ENCODE data around the gene ALK.

The ALK gene

GRCh38 chr2:29796446-29796845, 124.9 kb downstream of the ALK start:
- DNase-seq (ENCODE audit: low read depth, low spot score) = no peak

DNA sequence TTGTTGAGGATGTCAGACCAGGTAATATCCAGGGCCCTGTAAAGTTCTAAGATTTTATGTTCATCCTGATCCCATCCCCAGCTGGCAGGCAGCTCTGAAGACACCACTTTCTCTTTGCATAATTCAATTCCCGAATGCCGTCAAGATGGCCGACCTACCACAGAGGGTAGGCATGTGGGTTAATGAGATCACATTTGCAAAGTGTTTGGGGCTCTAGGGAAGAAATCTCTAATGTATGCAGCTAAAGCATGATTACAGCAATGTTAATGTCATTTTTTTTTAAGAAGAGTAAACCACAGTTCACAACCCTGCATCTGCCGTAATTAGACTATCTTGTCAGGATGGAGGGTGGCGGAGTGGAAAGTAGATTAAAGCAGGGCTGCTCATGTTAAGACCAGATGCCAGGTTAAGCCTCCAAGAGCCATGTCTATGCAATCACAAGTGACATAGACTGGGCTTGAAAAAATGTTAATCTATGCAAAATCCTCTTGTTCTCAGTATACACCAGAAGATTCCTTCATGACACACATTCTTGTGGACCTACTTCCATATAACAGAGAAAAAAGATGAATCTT, 131.4 kb downstream of the ALK start:
- DNase-seq (ENCODE audit: low read depth, low spot score) = no peak

GRCh38 chr2:29787473-29788465, 133.6 kb downstream of the ALK start:
- DNase-seq (ENCODE audit: low read depth, low spot score) = no peak

GRCh38 chr2:29786361-29786760, 135.0 kb downstream of the ALK start:
- no peak for DNase-seq (ENCODE audit: low read depth, low spot score)

- no peak for DNase-seq (ENCODE audit: low read depth, low spot score)
Observed at GRCh38 chr2:29783666-29784065, 137.7 kb downstream of the ALK start.

GRCh38 chr2:29782549-29783458, 138.6 kb downstream of the ALK start:
- DNase-seq (ENCODE audit: low read depth, low spot score) = no peak

DNA sequence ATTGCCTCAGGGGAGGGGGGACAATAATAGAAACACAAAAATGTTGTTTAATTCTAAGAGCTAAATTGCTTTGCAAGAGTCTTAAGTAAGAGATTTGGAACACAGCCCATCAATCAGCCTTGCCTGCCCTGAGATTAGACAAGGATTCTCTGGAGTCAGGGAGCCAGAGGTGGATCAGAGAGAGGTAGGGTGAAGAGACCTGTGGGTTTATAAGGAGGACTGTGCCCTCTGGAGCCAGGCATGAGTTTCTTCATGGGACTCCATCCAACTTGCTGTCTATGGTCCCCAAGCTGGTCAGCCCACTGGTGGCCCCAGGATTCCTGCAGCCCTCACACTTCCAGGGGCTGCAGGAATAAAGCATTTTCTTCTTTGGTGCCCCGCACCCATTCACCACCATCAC, 139.3 kb downstream of the ALK start:
- DNase-seq (ENCODE audit: low read depth, low spot score) = no peak

DNA sequence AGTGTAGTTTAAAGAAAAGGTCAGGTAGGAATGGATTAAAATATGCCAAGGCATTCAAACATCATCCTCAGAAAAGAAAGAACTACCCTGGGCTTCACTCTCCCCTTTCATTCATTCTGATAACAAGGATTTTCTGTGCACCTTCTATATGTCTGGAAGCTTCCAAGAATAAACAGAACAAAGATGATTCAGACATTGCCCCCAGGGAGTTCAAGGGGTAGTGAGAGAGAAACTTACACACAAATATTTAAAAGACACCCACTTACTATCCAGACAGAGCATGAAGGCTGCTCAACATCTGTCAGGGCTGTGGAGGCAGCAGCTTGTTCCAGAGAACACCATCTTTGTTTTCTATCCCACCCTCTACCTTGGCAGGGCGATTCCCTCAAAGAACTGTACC, 140.5 kb downstream of the ALK start:
- no peak for DNase-seq (ENCODE audit: low read depth, low spot score)

DNA sequence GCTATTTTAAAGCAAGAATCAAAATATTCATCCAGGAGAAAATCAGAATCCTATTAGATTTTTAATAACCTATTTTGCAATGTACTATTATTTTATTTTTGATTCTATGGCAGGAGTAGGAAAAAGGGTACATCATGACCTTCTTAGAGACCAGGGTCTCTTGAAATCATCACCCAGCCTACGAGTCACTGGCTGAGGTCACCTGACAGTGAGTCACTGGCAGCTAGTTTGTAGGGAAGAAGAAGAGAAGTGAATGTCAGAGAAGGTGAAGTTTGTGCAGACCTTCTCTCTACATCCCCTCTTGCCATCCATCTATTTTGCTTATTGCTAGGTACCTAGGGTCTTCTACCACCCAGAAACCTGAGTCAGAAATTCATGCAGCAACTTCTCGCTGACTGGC, 144.2 kb downstream of the ALK start:
- DNase-seq (ENCODE audit: low read depth, low spot score) = no peak

GRCh38 chr2:29776406-29776805, 145.0 kb downstream of the ALK start:
- DNase-seq (ENCODE audit: low read depth, low spot score) = no peak

DNA sequence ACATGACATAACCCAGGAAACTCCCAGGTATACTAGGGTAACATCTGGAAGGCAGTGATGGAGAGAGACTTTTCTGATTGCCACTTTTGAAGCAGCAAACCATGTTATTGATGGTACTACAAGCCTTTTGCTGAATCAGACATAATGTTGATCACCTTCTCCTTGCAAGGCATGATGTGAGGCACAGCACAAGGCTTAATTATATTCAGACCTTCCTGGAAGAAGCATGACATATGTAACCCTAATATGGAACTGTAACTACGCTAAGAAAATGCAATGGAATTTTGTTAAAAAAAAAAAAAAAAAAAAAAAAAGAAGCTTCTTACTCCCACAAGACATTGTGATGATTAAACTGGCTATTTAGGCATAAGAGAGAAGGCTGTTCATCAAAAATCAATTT, 145.4 kb downstream of the ALK start:
- DNase-seq (ENCODE audit: low read depth, low spot score) = no peak

- no peak for DNase-seq (ENCODE audit: low read depth, low spot score)
Observed at GRCh38 chr2:29774624-29775023, 146.8 kb downstream of the ALK start.

DNA sequence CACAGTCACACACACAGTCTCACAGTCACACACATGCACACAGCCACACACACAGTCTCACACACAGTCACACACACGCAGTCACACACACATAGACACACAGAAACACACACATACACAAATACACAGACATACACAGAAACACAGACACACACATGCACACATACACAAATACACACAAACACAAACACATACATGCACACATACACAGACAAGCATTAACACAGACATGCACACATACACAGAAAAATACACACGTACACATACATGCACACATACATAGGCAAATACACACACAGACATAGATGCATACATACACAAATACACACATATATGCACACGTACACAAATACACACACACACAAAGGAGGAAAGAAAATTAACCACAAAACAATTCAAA, 150.5 kb downstream of the ALK start:
- DNase-seq (ENCODE audit: low read depth, low spot score) = no peak

DNA sequence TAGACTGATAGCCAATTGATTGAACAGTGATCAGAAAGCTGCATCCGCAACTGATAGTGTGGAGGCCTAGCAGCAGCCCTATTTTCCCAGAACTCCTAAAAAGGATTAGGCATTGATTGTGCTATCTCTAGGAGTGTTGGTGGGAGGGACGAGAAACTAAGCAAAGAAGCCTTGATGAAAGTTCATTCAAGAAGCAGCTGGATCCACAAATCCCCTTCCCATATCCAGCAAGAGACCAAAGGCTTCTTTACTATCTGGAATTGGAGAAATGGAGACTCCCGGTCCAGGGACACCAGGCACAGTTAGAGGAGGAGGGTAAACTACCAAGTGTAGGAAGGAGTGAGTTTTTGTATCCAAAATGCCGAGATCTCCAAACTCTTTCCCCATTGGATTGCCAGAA, 151.5 kb downstream of the ALK start:
- no peak for DNase-seq (ENCODE audit: low read depth, low spot score)

GRCh38 chr2:29767606-29768335, 153.6 kb downstream of the ALK start:
- no peak for DNase-seq (ENCODE audit: low read depth, low spot score)

GRCh38 chr2:29766191-29766590, 155.2 kb downstream of the ALK start:
- no peak for DNase-seq (ENCODE audit: low read depth, low spot score)

DNA sequence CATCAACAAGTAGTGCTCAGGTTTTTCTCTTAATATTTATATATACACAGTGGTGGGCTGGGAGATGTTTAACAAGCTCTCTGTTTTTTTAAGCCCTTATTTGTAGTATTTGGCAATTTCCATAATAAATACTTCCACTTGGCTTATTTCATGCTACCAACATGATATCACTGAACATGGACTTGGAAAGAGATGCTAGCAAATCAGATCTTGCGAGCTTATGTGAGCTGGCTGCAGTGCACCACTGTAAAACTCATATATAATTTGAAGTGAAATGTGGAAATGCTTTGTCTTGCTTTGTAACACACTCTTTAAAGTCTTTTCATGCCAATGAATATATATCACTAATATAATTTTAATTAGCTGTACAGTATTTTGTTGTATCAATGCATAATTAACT, 155.7 kb downstream of the ALK start:
- no peak for DNase-seq (ENCODE audit: low read depth, low spot score)

DNA sequence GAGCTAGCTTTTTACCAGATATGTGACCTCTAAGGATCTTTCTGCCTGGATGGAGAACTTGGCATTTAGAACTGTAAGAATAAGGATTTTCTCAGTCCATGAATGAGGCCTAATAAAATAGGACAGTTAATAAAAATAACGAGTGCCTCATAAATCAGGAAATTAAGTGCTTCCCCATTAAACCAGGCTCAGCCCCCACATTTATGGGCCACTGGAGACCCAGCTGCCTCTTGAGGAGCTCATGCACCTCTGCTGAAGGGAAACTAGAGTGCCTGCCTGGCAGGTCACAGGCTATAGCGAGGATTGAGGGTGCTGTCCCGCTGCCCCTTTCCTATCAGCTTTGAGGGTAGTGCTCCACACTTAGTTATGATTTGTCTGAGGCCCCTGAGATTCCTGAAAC, 158.0 kb downstream of the ALK start:
- DNase-seq (ENCODE audit: low read depth, low spot score) = no peak

DNA sequence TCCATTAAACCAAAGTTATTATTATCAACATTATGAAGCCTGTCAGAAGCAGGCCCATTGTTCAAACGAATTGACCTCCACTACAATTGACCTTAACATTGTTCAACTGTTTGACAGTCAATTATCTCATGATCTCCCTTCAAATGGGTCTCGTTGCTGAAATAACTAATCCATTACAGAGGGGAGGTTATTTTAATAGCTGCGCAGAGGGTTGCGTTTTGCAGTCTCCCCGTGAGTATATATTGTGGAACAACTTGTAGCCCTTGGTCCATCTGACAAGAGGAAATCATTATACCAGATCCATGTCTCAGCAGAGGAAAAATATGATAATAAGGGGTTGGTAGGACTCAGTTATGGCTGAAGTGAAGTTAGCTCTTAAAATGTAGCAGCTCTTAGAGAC, 159.1 kb downstream of the ALK start:
- no peak for DNase-seq (ENCODE audit: low read depth, low spot score)

GRCh38 chr2:29761278-29761677, 160.1 kb downstream of the ALK start:
- DNase-seq (ENCODE audit: low read depth, low spot score) = no peak

DNA sequence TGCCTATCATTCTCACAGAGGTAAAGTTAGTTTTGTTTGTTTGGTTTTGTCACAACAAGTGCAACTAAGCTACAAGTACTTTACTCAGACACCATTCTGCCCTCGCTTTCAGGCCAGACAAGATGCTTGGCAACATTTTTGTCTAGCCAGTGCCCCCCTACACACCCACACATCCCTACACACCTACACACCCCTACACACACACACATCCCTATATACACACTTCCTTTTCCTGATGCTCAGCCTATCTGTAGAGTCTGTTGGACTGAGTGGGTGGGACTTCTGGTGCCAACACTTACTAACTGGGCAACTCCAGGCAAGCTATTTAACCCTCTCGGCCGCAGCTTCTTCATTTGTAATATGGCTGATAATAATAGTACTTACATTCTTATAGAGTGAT, 161.4 kb downstream of the ALK start:
- DNase-seq (ENCODE audit: low read depth, low spot score) = no peak

- DNase-seq (ENCODE audit: low read depth, low spot score) = no peak
Observed at GRCh38 chr2:29759360-29759759, 162.0 kb downstream of the ALK start.

Data from activated CD4-positive, CD25-positive, alpha-beta regulatory T cell treated with anti-CD3 and anti-CD28 coated beads, Interleukin-2, amount 50 U/mL, for 16 hours (primary cell).